ENCODE results near the gene KLHL35.

KLHL35 gene

DNA sequence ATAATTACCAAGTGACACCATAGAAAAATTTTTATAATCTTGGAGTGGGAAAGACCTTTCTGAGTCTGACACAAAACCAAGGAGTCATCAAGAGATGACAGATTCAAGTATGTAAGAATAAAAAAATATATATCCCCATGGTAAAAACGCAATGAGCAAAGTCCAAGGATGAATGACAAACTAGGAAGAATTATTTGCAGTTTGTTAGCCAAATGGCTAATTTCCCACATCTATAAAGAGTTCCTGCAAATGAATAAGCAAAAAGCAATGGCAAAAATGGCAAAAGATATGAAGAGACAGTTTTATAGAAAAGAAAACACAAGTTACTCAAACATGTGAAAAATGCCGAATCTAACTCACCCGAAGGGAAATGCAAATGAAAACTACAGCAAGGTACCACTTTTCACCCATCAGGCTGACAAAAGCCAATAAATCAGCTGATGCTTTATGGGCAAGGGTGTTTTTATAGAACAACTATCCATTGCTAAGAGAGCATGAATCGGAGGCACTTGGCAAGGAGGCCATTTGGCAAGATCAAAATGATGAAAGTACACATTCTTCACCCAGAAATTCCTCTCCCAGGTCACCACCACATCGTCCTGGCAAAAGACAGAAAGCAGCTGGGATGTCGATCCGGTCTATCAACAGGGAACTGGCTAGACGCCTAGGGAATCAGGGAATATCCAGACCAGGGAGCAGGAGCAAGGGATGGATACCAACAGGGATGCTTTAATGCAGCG, 21.1 kb upstream of the KLHL35 start:
- H3K9me3 Mint-ChIP-seq = no peaks in the 10 kb centered on the region
- no peak overlapping the region for H3K27ac Mint-ChIP-seq
- H3K27me3 Mint-ChIP-seq = no peaks in the 10 kb centered on the region
- H3K4me1 Mint-ChIP-seq = no peaks in the 10 kb centered on the region
- H3K4me3 Mint-ChIP-seq = no peak overlapping the region
- peaks cover 4% of the 10 kb centered on the region for H3K36me3 Mint-ChIP-seq

DNA sequence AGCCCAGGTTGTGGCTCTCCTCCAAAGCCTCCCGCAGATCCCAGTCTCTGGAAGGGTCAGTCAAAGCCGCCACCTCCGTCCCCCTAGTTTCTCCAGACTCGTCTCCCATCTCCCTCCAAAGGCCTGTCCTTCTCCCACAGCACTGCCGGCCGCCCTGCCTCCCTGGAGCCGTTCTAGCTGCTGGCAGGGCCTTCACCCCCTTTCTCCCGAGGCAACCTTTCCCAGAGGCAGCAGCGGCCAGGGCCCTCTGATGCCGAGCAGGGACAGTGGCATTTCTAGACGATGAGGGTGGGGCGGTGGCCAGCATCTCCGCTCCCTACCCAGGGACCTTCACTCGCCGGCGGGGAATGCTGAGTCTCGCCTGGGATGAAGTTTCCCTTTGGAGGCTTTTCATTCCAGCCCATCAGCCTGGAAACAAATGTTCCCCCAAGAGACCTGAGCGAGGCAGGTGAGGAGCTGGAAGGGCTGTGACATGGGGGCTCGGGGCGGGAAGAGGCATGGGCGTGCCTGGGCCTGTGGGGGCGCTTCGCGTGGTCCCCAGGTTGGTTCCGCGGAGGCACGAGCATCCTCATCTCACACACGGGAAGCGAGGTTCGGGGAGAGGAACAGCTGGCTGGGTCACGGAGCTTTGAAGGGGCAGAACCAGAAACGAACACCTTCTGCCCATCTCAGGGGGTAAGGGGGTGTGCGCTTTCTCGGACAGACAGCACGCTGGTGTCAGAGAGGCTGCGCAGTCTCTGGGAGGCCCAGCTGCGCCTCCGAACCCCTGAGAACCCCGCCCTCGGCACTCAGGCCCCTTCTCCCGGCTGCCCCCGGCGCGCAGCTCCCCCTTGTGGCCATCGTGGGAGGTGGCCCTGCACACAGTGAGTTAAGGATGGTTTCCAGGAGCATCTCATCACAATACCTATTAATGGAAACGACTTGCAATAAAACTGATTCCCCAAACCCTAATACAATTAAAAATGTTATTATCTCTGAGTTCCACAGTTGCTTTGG, 18.1 kb upstream of the KLHL35 start:
- Mint-ChIP-seq H3K27ac (no peak overlapping the region), H3K36me3 (peaks cover 4% of the 10 kb centered on the region), H3K4me3 (no peak overlapping the region), H3K4me1 (no peaks in the 10 kb centered on the region), H3K27me3 (no peaks in the 10 kb centered on the region), H3K9me3 (no peaks in the 10 kb centered on the region)

DNA sequence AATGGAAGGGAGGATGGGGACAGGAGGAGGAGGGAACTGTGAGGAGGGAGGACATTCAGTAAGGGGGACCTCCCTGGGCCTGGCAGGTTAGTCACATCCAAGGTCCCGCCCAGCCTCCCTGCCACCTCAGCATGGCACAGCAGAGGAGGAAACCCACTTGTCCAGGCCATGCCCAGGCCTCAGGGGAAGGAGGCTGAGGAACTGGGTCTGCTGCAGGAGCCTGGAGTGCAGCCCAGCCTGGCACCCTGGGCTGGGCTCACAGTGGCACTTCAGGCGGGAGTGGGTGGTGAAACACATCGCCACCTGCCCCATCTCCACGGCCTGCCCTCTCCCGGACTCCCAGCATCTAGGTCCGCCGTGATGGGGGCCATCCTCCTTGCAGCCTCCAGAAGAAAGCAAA, 17.2 kb upstream of the KLHL35 start:
- Mint-ChIP-seq H3K9me3 (no peaks in the 10 kb centered on the region), H3K4me1 (no peaks in the 10 kb centered on the region), H3K36me3 (peaks cover 4% of the 10 kb centered on the region), H3K27me3 (no peaks in the 10 kb centered on the region), H3K27ac (no peak overlapping the region), H3K4me3 (no peak overlapping the region)

DNA sequence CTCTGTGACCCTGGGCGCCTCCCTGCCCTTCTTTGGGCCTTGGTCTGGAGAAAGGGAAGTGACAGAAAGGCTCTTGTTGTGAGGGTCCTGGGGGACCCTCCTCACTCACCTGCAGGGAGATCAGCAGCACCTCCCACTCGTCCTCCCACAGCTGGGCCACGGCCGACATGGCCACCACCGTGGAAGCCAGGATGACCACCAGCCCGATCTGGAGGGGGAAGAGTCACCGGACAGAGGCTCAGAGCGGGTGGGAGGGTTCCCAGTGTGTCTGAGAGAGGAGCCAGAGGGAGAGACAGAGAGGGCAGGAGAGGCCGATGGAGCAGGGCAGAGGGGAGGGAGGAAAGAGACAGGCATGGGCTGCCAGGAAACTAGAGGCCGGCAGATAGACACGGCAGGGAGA, 16.8 kb upstream of the KLHL35 start:
- Mint-ChIP-seq H3K4me3 (no peak overlapping the region), H3K4me1 (no peaks in the 10 kb centered on the region), H3K27me3 (no peaks in the 10 kb centered on the region), H3K9me3 (no peaks in the 10 kb centered on the region), H3K27ac (no peak overlapping the region), H3K36me3 (peaks cover 4% of the 10 kb centered on the region)

DNA sequence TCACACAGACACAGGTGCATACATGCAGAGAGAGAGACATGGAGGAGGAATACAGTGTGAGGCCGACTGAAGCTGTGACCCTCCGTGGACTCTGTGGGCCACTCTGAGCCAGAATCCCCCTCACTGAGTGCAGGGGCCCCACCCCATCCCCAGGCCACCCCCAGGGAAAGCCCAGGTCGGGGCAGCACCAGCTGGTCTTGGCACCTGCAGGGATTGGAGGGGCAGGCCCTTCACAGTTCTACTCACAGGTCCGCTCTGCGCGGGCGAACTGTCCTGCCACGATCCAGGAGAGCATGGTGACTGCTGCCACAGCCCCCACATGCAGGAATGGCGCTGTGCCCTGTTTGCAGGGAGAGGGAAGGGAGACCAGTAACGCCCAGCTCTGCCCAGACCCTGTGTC, 16.3 kb upstream of the KLHL35 start:
- Mint-ChIP-seq H3K4me1 (no peaks in the 10 kb centered on the region), H3K9me3 (no peaks in the 10 kb centered on the region), H3K27me3 (no peaks in the 10 kb centered on the region), H3K36me3 (peaks cover 4% of the 10 kb centered on the region), H3K27ac (no peak overlapping the region), H3K4me3 (no peak overlapping the region)

DNA sequence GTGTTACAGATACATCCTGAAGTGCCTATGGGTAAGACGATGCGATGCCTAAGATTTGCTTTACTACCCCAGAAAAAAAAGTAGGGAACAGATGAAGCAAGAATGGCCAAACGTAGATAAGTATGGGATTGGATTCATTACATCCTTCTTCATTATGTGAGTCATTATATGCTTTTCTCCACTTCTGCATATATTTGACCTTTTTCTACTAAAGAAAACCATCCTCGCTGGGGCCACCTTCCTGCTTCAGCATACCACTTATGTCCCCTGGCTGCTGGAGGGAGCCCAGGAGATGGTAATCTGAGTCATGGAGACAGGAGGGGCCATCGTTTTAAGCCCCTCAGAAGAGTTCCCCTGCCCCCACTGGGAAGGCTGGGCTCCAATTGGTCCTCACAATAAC, 14.4 kb upstream of the KLHL35 start:
- Mint-ChIP-seq H3K27ac (no peak overlapping the region), H3K9me3 (no peaks in the 10 kb centered on the region), H3K36me3 (peaks cover 3% of the 10 kb centered on the region), H3K27me3 (no peaks in the 10 kb centered on the region), H3K4me1 (no peaks in the 10 kb centered on the region), H3K4me3 (no peak overlapping the region)

DNA sequence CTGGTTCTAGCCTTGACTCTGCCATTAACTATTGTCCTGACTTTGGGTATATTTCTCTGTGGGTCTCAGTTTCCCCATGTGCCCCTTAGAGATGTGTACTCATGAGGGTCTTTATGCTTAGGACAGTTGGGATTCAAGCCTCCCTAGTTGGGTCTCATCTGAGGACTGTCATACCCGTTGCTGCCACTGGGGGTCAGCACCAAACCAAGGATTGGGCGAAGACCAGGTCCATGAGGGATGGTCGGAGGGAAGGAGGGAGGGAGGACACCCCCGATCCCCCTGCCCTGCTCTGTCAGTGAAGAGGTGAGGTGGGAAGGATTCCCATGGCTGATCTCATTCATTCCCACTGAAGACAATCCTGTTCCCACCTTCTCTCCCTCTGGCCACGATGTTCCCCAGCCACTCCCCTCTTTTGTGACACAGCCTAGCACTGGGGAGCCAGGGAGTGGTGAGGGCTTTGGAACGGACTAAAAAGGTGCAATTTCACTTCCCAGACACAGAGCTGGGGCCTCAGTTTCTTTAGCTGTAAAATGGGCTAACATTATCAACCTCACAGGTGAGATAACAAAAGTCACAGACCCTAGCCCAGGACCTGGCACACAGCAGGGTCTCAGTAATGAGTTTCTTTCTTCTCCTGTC, 12.4 kb upstream of the KLHL35 start:
- H3K27ac Mint-ChIP-seq = no peak overlapping the region
- H3K27me3 Mint-ChIP-seq = no peaks in the 10 kb centered on the region
- no peak overlapping the region for H3K4me3 Mint-ChIP-seq
- no peaks in the 10 kb centered on the region for H3K36me3 Mint-ChIP-seq
- H3K9me3 Mint-ChIP-seq = no peaks in the 10 kb centered on the region
- no peaks in the 10 kb centered on the region for H3K4me1 Mint-ChIP-seq

DNA sequence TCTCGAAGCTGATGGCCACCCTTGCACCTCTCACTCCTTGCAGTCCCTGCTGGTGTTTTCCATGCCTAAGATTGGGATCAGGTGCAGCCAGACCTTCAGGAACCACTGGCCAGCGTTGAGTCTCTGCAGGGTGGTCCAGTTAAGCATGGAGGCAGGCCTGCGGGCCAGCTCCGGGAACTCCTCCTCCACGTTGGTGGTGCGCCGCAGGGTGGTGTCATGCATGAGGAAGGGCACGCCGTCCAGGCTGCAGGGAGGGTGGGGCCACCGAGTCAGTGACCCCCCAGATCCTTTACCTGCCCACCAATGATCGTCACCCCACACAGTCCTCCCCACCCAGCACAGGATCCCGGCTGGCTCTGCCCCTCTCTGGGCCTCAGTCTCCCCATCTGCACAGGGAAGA, 10.0 kb upstream of the KLHL35 start:
- Mint-ChIP-seq H3K9me3 (no peaks in the 10 kb centered on the region), H3K27ac (no peak overlapping the region), H3K27me3 (no peaks in the 10 kb centered on the region), H3K36me3 (no peaks in the 10 kb centered on the region), H3K4me3 (no peak overlapping the region), H3K4me1 (no peaks in the 10 kb centered on the region)

DNA sequence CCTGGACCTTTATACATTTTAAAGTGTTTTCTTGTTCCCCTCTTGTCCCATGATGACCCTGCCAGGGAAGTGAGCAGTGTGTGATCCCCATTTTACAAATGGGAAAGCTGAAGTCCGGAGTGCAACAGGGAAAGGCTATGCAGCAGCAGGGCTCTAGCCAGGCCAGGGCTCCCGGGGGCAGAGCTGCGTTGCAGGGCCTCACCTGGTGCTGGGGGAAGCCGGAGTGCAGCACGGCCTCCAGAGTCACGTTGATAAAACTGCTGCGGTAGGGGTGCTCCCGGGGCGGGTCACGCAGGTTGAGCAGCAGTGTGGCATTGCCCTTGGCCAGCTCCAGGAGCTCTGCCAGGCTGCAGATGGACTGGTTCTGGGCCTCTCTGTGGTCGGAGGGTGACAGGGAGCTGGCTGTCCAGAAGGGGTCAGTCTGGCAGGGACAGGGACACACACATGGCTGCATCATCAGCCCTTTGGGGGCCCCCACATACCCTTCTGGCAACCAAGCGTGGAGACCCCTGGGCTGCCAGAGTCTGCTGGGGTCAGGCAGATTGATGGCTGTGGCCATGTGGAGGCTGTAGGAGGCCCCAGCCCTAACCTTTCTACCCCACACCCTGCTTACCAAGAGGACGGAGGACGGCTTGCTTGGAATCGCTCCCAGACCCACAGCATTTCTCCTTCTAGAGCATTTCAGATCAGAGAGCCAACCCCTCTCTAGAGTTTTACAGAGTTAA, 9.3 kb upstream of the KLHL35 start:
- no peaks in the 10 kb centered on the region for H3K27me3 Mint-ChIP-seq
- no peak overlapping the region for H3K4me3 Mint-ChIP-seq
- no peak overlapping the region for H3K27ac Mint-ChIP-seq
- H3K36me3 Mint-ChIP-seq = no peaks in the 10 kb centered on the region
- no peaks in the 10 kb centered on the region for H3K4me1 Mint-ChIP-seq
- no peaks in the 10 kb centered on the region for H3K9me3 Mint-ChIP-seq

DNA sequence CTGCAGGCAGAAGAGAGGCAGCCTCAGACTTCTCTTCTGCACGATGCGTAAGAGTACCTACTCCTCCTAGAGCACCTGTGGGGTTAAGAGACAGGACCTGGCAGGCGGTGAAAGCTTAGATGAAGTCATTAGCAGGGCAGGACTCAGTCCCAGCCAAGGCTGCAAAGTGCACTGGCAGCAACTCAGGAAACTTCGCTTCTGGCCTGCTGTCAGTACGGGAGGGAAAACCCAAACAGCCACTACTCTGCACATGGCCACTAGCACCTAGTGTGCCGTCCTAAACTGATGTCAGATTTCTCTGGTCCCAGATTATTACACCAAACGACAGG, 8.8 kb upstream of the KLHL35 start:
- H3K9me3 Mint-ChIP-seq = no peaks in the 10 kb centered on the region
- no peak overlapping the region for H3K4me3 Mint-ChIP-seq
- H3K27ac Mint-ChIP-seq = no peak overlapping the region
- H3K4me1 Mint-ChIP-seq = no peaks in the 10 kb centered on the region
- no peaks in the 10 kb centered on the region for H3K27me3 Mint-ChIP-seq
- H3K36me3 Mint-ChIP-seq = no peaks in the 10 kb centered on the region

DNA sequence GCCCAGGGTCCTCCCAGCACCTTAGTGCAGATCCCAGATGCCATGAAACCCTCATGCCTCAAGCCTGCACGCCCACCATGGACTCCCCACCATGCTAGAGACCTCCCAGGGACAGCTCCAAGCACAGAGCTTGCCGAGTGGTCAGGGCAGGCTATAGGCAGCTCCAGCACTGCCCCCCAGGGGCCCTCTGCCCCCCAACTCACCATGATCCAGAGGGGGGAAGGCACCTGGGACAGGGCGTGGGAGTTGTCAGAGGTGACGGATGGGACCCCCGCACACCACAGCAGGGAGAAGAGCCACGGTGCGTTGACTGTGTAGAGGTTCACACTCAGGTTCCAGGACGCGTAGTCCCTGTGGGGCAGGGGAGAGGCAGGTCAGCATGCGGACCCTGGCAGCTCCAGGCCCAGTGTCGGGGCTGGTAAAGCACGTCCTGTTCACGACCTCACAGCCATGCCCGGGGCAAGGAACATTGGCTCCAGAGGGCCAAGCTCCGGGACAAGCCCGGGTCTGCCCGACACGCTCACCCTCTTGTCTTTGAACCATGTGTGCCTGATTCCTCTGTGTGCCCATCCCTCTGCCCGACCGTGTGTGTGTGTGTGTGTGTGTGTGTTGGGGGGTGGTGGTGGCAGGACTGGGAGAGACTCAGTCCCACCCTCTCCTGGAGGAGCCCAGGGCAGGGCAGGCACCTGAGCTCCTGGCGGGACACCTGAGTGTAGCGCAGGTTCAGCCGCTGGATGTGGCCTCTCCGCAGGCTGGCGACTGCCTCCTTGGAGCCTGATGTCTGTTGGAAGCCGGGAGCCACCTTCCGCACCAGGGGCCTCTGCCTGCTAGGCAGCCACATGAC, 8.2 kb upstream of the KLHL35 start:
- Mint-ChIP-seq H3K27ac (no peak overlapping the region), H3K27me3 (no peaks in the 10 kb centered on the region), H3K9me3 (no peaks in the 10 kb centered on the region), H3K4me1 (no peaks in the 10 kb centered on the region), H3K4me3 (no peak overlapping the region), H3K36me3 (no peaks in the 10 kb centered on the region)

DNA sequence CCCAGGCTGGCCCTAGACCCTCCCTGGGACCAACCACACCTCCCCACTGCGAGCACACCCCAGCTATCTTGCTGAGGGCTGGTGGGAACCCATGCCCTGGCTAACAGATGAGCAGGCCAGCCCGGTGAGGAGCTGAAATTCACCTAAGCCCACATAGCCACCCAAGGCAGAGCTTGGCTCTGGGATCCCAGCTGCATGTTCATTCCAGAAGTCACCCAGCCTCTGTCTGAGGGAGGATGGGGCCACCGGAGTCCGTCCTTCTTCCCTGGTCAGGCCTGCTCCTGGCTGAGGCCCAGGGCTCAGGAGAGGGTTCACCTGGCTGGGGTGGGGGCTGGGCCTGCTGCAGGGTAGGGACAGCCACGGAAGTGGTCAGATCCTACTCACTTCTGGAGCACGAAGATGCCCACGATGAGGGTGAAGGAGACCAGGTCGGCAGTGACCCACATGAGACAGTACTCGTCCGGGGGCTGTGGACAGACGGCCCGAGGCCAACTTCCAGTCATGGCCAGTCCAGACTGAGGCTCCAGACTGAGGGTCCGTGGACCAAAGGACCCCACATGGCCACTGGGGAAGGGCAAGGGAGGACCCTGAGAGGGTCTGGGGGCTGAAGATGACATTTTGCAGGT, 6.6 kb upstream of the KLHL35 start:
- no peaks in the 10 kb centered on the region for H3K27me3 Mint-ChIP-seq
- H3K9me3 Mint-ChIP-seq = no peaks in the 10 kb centered on the region
- H3K36me3 Mint-ChIP-seq = no peaks in the 10 kb centered on the region
- H3K4me1 Mint-ChIP-seq = no peaks in the 10 kb centered on the region
- H3K27ac Mint-ChIP-seq = no peak overlapping the region
- H3K4me3 Mint-ChIP-seq = no peak overlapping the region

DNA sequence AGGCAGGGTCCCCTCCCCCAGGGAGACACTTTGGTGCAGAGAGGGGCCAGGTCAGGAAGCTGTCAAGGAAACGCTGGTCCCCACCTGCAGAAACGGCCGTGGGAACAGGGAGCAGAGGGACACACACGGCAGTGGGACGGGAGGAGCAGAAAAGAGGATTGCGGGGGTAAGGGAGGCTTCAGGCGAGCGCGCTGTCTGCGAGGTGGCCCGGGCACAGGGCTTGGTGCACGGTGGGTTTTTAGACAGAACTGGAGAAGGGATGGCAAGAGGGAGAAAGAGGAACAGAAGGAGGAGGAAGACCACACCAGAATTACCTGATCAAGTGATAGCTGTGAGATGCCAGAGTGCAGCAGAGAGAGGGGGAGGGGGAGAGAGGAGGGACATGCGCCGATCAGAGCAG, 6.0 kb upstream of the KLHL35 start:
- H3K36me3 Mint-ChIP-seq = no peaks in the 10 kb centered on the region
- no peaks in the 10 kb centered on the region for H3K9me3 Mint-ChIP-seq
- H3K4me1 Mint-ChIP-seq = no peaks in the 10 kb centered on the region
- H3K4me3 Mint-ChIP-seq = no peak overlapping the region
- peaks cover 1% of the 10 kb centered on the region for H3K27me3 Mint-ChIP-seq
- no peak overlapping the region for H3K27ac Mint-ChIP-seq

DNA sequence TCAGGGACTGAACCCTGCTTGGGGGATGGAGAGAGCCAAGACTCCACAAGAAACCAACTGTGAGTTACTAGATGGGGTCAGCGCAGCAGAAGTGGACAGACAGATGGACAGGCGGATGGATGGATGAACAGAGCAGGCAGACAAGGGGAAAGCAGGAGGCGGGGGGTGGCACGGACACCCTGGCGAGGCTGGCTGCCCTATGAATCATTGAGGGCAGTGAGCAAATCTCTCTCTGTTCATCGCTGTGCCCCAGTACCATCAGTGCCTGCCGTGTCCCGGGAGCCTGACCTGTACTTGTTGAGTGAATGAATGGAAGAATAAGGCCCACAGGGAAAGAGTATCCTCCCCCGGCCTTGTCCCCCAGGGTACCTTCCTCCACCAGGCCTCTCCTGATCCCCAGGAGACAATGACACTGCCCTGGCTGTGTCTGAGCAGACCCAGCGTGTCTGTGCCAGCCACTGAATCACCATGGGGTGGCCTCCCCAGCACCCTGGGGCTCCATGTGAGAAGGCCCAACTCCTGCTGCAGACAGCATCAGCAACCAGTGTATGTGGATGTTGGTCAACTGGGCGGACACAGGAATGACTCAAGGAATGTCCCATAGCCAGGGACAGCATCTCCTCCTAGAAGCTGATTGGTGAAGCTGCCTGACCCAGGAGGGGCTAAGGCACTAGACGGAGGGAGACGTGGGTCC, 5.1 kb upstream of the KLHL35 start:
- H3K27me3 Mint-ChIP-seq = peaks cover 7% of the 10 kb centered on the region
- H3K4me3 Mint-ChIP-seq = no peak overlapping the region
- H3K27ac Mint-ChIP-seq = no peak overlapping the region
- H3K36me3 Mint-ChIP-seq = no peaks in the 10 kb centered on the region
- H3K4me1 Mint-ChIP-seq = no peaks in the 10 kb centered on the region
- H3K9me3 Mint-ChIP-seq = no peaks in the 10 kb centered on the region
